RKO (cell line): ENCODE data around the gene MEST.
A peak's percentile ranks its signal among the peaks of the same experiment; 100 is the strongest.
"Not testable (repeated sequence)": the region's sequence is repeated elsewhere in the genome, so short reads cannot be mapped to it uniquely, and the experiment has no call there.

ENCODE experiments used
- DNase-seq: peaks from one replicate; pipeline ENCODE4 v3.0.0-alpha.2; 2016; ENCODE audit warnings: low spot score

Gene MEST

DNA sequence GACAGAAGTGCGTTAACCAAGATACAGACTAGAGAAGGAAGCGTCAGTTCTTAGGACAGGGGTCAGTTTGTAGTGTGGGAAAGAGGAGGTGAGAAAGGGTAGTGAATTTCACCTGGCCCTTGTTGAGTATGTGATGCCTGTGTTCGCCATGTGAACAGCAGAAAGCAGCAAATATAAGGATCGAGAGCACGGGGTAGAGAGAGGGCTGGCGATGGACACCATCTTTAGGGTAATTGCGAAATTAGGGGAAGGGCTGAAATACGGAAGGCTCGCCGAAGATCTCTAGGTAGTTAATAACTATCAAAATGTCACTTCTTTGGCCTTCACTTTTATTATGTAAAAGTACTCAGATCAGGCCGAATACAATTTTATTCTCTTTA, 6.2 kb upstream of the MEST start:
- DNase-seq = no peak

DNA sequence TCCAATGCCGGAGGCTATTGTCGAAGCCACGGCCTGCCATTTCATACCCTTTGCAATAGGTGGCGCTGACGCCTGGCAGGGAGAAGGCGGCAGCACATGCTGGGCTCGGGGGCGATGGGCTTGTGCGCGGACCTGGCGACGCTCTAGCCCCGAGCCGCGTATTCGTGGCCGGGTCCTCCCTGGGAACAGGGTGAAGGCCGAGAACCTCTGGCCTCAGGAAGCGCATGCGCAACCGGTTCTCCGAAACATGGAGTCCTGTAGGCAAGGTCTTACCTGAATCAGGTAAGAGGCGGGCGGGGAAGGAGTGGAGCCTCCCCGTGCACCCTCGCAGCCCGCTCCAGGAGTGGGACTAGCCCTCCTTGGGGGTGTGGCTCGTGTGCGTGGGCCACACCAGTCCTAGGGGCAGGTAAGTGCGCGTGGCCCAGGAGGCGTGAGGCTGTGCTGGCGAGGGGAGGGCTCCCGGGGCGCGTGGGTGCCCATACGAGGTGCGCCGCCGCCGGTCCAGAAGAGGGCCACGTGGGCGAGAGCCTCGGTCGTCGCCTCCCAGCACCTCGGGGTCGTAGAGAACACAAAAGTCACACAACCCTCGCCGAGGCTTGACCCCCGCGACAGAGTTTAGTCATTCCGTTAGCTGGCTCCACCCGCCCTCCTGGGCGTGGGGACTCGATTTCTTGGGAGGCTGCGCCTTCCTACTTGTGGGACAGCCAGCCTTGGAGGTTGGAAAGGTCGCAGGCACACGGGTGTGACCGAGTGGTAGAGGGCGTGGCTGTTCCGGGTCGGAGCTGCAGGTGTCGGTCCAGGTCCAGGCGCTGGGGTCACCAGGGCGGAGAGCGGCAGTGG, 5.6 kb upstream of the MEST start:
- peak; percentile 88 for DNase-seq

DNA sequence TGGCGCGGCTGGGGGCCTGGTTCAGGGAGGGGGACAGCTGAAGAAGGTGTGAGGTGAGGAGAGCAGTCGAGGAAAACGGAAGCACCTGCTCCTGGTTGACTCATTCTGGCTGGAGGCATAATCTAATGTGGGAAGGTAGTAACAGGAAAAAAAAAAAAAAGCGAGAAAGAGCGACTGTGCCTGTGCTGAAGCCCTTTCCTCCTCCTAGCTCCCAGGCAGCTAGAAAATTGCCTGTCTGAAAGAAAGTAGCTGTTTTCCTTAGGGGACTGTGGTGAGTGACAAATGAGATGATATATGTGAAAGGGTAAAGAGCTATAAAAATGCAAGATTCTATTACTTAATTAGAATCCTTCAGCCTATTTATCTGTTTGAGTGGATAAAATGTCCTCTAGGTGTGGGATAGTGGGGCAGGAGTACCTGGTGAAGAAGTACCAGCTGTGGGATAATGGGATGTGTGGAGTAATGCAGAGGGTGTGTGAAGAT, 4.9 kb upstream of the MEST start:
- peak; percentile 23 for DNase-seq

DNA sequence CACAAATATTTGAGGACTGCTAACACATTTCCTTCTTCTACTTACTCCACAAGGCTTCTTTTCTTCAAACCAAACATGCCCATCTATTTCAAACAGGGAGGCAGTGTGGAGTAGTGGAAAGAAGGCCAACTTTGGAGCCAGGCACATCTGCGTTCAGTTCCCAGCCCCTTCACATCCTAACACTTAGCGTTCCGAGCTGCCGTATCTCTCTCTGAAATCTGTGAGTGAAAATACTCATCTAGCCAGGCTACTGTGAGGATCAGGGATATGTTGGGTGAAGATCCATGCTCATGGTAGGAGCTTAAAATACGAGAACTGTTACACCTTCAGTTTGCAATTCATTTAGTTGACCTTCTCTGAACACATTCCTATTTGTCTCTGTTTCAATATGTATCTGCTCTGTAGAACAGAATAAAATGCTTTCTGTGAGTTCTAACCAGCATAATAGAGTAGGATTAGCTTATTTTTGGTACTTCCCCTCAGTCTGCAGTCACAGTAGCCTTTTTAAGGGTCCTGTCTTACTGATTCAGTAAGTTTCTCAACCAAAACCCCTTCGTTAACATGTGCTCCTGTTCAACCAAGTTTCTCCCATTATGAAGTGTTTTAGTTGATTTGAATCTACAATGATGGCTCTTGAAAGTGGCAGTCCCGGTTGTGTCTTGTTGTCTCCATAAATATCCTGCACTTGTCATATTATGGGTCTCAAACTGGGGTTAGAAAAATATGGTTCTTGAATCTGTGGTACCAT, 3.3 kb upstream of the MEST start:
- DNase-seq = no peak

DNA sequence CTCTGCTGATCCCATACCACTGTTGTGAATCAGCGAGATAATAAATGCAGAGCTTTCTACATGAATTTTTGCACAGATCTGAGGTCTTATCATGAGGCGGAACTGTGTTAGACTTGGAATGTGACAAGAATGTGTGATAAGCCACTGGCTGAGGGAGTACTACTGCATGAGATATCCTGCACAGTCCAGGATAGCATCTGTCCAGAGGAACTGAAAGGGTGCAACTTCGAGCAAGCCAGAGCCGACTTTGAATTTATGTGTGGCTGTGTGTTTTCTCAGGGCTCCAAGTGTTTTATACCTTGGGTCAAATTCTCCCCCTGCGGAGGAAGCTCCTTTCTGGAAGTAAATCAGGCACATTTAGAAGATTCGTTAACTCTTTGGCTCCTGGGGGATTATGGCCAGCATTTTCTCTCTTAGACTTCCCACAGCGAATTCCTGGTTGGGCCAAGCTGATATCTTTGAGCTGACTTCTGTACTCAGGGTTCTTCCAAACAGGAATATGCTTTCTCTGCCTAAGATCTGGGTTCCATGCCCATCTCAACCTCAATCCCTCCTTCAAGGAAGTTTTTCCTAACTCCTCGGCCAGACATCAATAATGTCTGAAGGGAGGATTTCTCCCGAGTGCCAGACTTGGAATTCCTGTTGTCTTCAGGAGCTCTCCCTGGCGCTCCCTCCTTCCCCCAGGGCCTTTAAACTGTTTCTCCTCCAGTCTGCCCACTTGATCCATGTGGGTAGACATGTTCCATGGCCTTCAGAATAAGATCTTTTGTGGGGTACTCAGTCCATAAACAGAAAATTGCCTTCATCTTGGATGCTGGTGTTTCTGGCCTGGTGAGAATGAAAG, 2.5 kb upstream of the MEST start:
- DNase-seq = no peak

DNA sequence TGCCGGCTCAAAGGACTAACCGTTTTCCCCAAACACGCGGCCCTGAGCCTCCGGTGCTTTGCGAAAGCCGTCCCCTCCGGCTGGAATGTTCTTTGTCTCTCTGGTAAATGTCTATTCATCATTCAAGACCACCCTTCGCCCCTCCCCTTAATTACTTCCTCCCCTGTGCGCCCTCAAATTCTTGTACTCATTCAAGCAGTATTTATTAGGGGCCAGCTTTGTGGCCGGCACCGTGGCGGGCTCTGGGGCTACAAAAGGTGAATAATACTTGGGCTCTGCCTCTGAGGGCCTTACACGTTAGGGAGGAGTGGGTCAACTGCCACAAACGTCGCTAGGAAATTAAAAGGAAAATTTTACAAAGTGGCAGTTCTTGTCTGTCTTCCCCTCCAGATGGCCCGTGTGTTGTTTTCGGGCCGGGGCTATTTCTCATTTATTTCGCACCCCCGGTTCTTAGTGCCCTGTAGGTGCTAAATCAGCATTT, 1.5 kb upstream of the MEST start:
- no peak for DNase-seq

DNA sequence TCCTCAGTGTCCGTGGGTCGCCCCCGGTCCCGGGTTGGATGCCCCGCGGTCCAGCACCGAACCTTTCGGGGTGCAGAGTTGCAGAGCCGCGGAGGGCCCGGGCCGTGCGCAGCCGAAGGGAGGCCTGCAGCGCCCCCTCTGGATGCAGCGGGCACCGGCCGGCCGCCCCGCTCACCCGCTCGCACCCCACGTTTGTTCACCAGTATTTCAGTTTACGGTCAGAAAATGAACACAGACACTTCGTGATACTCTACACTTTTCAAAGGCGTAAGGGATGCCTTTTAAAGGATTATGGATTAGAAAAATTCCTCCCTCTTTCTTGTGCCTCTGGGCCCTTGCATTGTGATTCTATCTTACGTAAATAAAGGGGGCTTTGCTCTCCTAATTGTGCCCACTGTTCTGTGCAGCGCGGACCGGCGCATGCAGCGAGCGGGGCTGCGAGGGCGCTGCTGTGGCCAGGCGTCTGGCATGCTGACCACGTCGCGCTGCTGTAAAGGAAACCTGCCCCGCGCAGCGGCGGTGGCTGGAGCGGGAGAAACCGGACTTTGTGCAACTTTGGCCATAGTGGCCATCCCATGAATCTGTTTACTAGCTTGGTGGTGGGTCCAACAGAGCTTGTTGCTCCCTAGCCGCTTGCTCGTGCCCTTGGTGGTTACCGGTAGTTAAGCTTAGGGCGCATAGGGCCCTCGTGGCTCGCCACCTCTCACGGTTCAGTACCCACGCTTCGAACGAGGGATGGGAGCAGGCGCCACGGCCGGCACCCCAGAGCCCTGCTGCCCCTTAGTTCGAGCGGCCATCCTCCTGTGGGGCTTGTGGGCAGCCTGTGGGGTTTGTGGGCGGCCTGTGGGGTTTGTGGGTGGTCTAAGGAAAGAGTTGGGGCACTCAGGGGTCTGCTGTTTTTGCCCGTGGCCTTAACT, 739 bp upstream of the MEST start:
- no peak for DNase-seq

DNA sequence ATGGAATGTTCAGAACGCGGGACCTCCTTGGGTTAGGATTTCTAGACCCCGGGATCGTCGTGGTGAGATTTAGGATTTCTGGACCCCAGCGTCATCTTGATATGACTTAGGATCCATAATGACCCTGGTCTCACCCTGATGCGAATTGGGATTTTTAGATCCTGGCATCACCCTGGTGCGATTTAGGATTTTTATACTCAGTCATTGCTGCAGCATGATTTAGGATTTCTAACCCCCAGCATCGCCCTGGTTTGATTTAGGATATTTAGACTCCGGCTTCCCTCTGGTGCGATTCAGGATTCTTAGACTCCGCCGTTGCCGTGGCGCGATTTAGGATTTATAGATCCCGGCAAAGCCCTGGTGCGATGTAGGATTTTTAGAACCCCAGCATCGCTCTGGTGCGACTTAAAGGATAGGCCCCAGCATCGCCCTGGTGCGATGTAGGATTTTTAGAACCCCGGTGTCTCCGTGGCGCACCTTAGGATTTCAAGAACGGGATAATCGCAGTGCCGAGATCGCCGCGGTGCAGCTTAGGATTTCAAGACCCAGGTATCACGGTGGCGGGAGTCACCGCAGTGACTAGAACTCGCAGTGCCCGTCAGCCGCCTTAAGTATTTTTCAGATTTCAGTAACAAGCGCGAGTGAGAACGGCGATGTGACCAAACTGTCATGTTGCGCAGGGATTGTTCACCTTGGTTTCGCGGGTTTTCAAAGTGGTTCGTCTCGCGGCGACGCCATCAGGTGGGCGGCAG, 814 bp downstream of the MEST start:
- no peak for DNase-seq

DNA sequence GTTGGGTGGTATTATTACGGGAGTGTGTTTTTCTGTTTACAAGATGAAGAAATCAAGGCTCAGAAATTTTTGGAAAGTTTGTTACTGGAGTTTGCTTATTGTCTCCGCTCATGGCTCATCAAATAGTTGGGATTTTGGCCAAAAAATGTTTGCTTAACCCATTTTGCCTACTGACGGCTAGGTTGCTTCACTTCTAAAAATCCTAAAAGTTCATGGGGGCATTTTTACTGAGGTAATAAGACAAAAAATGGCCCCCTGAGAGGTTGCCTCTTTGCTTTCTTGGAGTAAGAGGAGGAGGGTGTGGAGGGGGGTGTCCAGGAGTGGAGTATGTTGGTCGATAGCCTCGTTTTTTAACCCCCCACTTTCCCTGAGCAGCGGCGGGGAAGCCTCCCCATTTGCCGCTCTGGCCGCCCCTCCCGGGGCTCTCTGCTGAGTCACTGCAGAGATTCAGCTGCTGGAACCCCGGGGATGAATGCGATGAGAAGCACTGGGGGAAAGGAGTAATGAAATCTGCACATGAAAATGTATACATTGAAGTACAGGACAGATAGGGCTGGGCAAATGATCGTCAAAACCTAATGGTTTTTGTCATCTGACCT, 1.5 kb downstream of the MEST start:
- no peak for DNase-seq

DNA sequence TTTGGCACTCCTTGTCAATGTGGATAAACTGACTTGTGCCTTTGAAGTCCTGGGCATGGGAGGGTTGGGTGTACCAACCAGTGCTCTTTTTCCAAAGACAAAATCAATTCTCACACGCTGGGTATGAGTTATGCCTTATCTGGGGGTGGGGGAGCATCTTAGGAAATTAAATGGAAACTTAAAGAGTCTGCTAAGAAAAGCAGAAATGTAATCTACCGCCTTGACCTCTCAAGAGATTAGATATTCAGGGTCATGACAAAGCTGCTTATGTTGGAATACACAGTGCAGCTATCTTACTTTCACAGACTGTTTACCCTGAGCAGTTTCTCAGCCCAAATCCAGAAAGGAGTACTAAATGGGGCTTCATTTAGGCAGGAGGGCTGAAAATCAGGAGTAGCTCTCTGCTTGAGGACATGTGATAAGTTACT, 2.6 kb downstream of the MEST start:
- no peak for DNase-seq

DNA sequence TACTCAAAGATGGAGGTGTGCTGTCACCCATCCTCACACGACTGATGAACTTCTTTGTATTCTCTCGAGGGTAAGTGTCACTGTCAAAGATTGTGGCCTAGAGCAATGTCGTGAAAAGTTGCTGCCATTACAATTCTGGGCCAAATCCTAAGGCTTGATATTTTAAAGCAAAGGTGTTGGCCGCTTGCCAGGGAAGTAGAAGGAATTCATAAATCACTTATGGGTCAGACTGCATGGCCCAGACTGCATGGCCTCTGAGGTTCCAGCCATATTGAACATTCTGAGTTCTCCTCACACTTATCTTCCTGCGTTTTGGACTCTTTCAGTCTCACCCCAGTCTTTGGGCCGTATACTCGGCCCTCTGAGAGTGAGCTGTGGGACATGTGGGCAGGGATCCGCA, 8.6 kb downstream of the MEST start:
- no peak for DNase-seq

DNA sequence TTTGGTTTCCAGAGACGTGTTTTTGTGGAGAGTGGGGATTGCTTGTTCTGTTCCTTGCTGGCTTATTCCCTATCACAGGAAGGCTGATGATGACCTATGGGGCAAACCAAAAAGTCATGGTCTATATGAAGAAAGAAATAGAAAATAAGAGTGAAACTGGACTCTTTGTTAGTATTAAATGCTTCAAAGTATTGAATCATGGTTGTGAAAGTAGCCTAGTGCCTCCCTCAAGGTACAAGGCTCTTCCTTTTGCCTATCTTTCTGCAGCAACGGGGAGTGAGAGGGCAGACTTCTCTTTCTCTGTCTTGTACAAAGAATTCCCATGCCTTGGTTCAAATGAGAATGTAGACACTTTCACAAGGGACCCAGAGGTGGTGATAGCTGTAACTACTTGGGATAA, 9.0 kb downstream of the MEST start:
- DNase-seq = no peak

DNA sequence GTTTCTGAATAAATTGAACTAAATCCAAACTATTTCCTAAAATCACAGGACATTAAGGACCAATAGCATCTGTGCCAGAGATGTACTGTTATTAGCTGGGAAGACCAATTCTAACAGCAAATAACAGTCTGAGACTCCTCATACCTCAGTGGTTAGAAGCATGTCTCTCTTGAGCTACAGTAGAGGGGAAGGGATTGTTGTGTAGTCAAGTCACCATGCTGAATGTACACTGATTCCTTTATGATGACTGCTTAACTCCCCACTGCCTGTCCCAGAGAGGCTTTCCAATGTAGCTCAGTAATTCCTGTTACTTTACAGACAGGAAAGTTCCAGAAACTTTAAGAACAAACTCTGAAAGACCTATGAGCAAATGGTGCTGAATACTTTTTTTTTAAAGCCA, 13.9 kb downstream of the MEST start:
- no peak for DNase-seq

DNA sequence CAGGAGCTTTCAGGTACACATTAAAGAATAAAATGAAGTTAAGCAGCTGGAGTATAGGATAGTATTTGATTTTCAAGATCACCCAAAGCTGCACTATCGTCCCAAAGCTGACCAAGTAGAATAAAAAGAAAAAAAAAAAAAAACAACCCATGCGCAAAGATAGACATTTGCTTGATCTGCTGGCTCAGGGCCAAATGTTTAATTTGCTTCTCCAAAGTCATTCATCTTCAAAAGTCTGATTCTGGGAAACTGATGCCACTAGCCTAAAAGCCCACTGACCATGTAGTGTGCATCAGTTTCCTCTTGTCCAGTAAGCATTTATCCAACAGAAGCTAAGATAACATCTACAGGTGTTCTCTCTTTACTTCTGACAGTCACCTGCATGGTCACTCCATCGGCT, 14.5 kb downstream of the MEST start:
- no peak for DNase-seq

DNA sequence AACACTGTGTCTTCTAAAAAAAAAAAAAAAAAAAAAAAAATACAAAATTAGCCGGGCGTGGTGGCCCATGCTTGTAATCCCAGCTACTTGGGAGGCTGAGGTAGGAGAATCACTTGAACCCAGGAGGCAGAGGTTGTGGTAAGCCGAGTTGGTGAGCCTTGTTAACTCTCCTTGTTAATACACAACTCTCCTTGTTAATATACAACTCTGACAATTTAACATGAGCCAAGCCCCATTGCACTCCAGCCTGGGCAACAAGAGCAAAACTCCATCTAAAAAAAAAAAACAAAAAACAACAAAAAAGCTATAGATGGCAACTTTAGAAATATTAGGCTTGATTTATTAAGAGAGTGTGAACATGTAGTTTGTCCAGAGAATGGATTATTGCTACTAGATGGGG, 20.2 kb downstream of the MEST start:
- not testable (repeated sequence) for DNase-seq

DNA sequence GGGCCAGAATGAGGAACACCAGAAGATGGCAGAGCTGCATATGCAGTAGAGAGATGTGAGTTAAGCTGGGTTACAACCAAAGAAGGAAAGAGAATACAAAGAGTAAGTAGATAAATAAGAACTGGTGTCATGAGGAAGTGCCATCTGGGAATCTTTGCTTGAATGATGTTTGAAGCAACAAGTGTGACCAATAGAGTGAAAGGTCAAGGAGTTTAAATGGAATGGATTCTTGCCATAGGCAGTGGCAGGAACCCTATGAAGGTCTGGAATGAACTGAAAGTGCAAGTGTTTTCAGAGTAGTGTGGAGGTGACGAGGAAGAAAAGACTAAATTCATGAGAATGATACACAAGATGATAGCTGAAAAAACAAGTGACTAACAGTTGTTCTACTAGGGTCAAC, 21.6 kb downstream of the MEST start:
- DNase-seq = no peak

DNA sequence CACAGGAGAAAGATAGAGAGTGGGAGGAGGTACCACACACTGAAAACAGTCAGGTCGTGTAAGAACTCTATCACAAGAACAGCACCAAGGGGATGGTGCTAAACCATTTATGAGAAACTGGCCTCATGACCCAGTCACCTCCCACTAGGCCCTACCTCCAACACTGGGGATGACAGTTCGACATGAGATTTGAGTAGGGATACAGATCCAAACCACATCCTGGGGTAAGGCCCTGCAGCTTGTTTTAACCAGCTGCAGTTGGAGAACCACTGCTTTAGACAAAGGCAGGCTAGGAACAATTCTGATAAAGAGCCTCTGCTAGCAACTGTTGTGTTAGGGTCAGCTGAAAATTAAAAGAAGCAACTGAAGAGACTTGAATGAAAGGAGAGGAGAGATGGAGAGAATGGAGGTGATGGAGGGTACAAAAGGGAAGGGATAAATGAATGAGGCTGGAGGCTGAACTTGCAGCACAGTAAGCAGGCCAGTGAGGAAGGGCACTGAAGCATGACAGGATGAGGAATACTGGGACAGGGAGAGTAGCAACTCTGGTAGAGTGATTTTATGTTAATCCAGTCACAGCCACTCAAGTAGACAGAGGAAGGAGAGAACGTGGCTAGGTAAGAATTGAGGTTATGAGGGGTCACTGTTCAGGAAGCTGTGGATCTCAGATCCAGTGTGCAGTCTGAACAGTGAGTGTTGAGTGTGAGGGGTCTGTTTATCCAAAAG, 23.6 kb downstream of the MEST start:
- no peak for DNase-seq

DNA sequence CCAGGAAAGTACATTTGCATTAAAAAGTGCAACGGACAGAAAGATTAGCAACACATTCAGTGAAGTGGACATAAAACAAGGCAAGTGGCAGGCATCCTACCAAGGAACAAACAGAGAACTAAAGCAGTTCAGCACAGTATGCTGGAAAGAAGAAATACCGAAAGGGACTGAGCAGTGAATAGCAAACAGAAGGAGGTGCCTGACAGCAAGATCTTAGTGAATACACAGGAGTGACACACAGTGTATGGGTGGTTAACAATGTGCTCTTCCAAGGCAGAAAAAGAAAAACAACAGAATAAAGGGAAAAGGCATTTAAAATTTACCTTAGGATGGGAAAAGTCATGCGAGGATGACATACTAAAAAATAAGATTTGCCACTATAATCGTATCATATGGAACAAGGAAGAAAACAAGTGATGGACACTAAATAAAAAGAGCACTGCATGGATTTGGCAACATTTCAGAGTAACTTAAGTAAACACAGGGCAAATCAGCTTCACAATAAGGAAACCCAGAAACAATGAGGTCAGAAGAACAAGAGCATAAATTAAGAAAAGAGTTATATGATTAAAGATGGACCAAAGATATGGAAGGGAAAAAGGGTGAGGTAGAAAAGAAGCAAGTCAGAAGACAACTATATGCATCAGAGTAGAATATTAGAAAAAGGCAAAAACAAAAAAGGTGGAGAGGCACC, 29.5 kb downstream of the MEST start:
- DNase-seq = no peak
